A549 (cell line): ENCODE measurements around the gene HRC. TPM values are rescaled to one million over a fixed set of nuclear protein-coding genes. Genes with fewer than 3 reads are reported as not detected.

Source experiments
- ATAC-seq, 2 experiments: fragments of 200-7000 bp in 1 of 2; fragments of >200 bp in 1 of 2; cut with Nextera tagmentation in 1 of 2; cut with Tn5 transposase in 1 of 2; 3 replicates each; pipeline versions ENCODE4 v1.8.0 to v1.9.1; 2018 to 2020; ENCODE audit warnings: mild to moderate bottlenecking in 1 of 2, moderate library complexity in 1 of 2
- CTCF ChIA-PET: fragments of 300-600 bp; sonication (Branson Sonifier 250); formaldehyde crosslinking; extraction: SDS; loops from one replicate; lab custom pipeline; 2021; ENCODE audit warnings: antibody characterized with exemption, inconsistent platforms; lab: Yijun Ruan, JAX
- POLR2A ChIA-PET: fragments of 350-600 bp; formaldehyde crosslinking; extraction: SDS; loops from one replicate; lab custom pipeline; 2021; ENCODE audit warnings: antibody characterized with exemption, inconsistent platforms; lab: Yijun Ruan, JAX
- DNase-seq, 2 experiments: peaks; one replicate each; pipeline versions ENCODE4 v3.0.0 to v3.0.0-alpha.2; 2011 to 2016; ENCODE audit warnings: low read depth in 1 of 2, low spot score in 1 of 2
- FAIRE-seq: peaks from 2 replicates; lab custom pipeline; 2011; peaks lifted over from hg19 to GRCh38; lab: Jason Lieb, UNC
- H3K27ac ChIP-seq, 2 experiments: fragments of >200 bp; sonication (Bioruptor Twin); formaldehyde crosslinking; 3 replicates each; pipeline ENCODE4 v1.5.1; 2016 to 2017
- H3K4me1 ChIP-seq: fragments of >200 bp; sonication (Bioruptor Twin); formaldehyde crosslinking; 3 replicates; pipeline ENCODE4 v1.6.1; 2016
- H3K4me2 ChIP-seq: fragments of >200 bp; sonication (Bioruptor Twin); formaldehyde crosslinking; 3 replicates; pipeline ENCODE4 v1.6.1; 2016
- H3K4me3 ChIP-seq: fragments of >200 bp; sonication (Bioruptor Twin); formaldehyde crosslinking; 3 replicates; pipeline ENCODE4 v1.5.1; 2016
- H3K9me3 ChIP-seq: fragments of >200 bp; sonication (Bioruptor Twin); formaldehyde crosslinking; 3 replicates; pipeline ENCODE4 v1.6.1; 2016
- ATOH8 ChIP-seq: fragments of 250-450 bp; sonication (Bioruptor Pico); IDR thresholded peaks from 2 replicates; pipeline ENCODE4 v1.5.0; 2020; ENCODE audit warnings: low read depth, mild to moderate bottlenecking, moderate library complexity
- BHLHE40 ChIP-seq: IDR thresholded peaks from 2 replicates; pipeline ENCODE4 v1.6.1; 2012; ENCODE audit warnings: low read depth, low read length, inconsistent platforms
- CBX2 ChIP-seq: fragments of 200-600 bp; sonication (generic); IDR thresholded peaks from 2 replicates; pipeline ENCODE4 v1.6.1; 2016; ENCODE audit warnings: low read depth, mild to moderate bottlenecking, borderline replicate concordance
- CBX8 ChIP-seq: fragments of 200-600 bp; sonication (generic); IDR thresholded peaks from 2 replicates; pipeline ENCODE4 v1.6.1; 2016
- CHD4 ChIP-seq: fragments of 200-600 bp; sonication (generic); IDR thresholded peaks from 2 replicates; pipeline ENCODE4 v1.6.1; 2016; ENCODE audit warnings: antibody characterized with exemption, mild to moderate bottlenecking, borderline replicate concordance
- CTCF ChIP-seq: fragments of >200 bp; sonication (Bioruptor Twin); formaldehyde crosslinking; IDR thresholded peaks from 3 replicates; pipeline ENCODE4 v1.5.1; 2016
- EHF ChIP-seq: fragments of 250-450 bp; sonication (Bioruptor Pico); IDR thresholded peaks from 2 replicates; pipeline ENCODE4 v1.5.0; 2020; ENCODE audit warnings: mild to moderate bottlenecking
- EP300 ChIP-seq, 2 experiments: fragments of >200 bp; sonication (Bioruptor Twin); formaldehyde crosslinking; IDR thresholded peaks; 2 replicates in 1 of 2; 3 replicates in 1 of 2; pipeline ENCODE4 v1.6.1; 2016 to 2017
- FOSL2 ChIP-seq, 2 experiments: fragments of 450-650 bp in 1 of 2; fragments of >200 bp in 1 of 2; sonication (Bioruptor Twin) in 1 of 2; formaldehyde crosslinking; IDR thresholded peaks; 2 replicates each; pipeline versions ENCODE4 v1.5.0 to v1.6.1; 2016 to 2020; ENCODE audit warnings: mild to moderate bottlenecking in 1 of 2, moderate library complexity in 1 of 2
- HEYL ChIP-seq: fragments of 250-450 bp; sonication (Bioruptor Pico); IDR thresholded peaks from 2 replicates; pipeline ENCODE4 v1.8.0; 2021; ENCODE audit warnings: mild to moderate bottlenecking, moderate library complexity
- HOXB5 ChIP-seq: fragments of 250-450 bp; sonication (Bioruptor Pico); IDR thresholded peaks from 2 replicates; pipeline ENCODE4 v1.5.0; 2020; ENCODE audit warnings: mild to moderate bottlenecking, moderate library complexity
- JUN ChIP-seq, 2 experiments: fragments of >200 bp; sonication (Bioruptor Twin); formaldehyde crosslinking; IDR thresholded peaks; 2 replicates in 1 of 2; 3 replicates in 1 of 2; pipeline ENCODE4 v1.6.1; 2016 to 2017
- JUNB ChIP-seq: fragments of >200 bp; sonication (Bioruptor Twin); formaldehyde crosslinking; IDR thresholded peaks from 2 replicates; pipeline ENCODE4 v1.6.1; 2016
- KDM1A ChIP-seq: fragments of 200-600 bp; sonication (generic); IDR thresholded peaks from 2 replicates; pipeline ENCODE4 v1.6.1; 2016; ENCODE audit warnings: low read depth, mild to moderate bottlenecking
- MAZ ChIP-seq: fragments of 150-350 bp; IDR thresholded peaks from 2 replicates; pipeline ENCODE4 v1.6.1; 2014; ENCODE audit warnings: antibody characterized with exemption, low read depth, low read length, borderline replicate concordance
- POLR2A ChIP-seq: IDR thresholded peaks from 2 replicates; pipeline ENCODE4 v1.6.1; 2012; ENCODE audit warnings: mild to moderate bottlenecking, low read length
- RARB ChIP-seq: fragments of 250-450 bp; sonication (Bioruptor Pico); IDR thresholded peaks from 2 replicates; pipeline ENCODE4 v1.8.0; 2021; ENCODE audit warnings: mild to moderate bottlenecking, moderate library complexity
- RCOR1 ChIP-seq: fragments of 150-350 bp; IDR thresholded peaks from 2 replicates; pipeline ENCODE4 v1.6.1; 2014; ENCODE audit warnings: antibody characterized with exemption, low read length, low read depth
- RNF2 ChIP-seq: fragments of 200-600 bp; sonication (generic); IDR thresholded peaks from 2 replicates; pipeline ENCODE4 v1.6.1; 2016; ENCODE audit warnings: low read depth, mild to moderate bottlenecking, antibody characterized with exemption, moderate library complexity, borderline replicate concordance
- SREBF2 ChIP-seq: fragments of 450-650 bp; IDR thresholded peaks from 2 replicates; pipeline ENCODE4 v1.6.1; 2014; ENCODE audit warnings: mild to moderate bottlenecking, moderate library complexity
- ZFP36 ChIP-seq: fragments of 450-650 bp; IDR thresholded peaks from 2 replicates; pipeline ENCODE4 v1.6.1; 2014; ENCODE audit warnings: borderline replicate concordance; ENCODE audit not compliant: partially characterized antibody
- WGBS: methylation state at CpG from one replicate; pipeline ENCODE4 v1.1.6; 2017; ENCODE audit errors: missing lambda C conversion rate; 5-methylcytosine and 5-hydroxymethylcytosine counted together
- polyA plus RNA-seq, 4 experiments: library from polyadenylated mRNA; depleted of rRNA in 3 of 4; stranded (reverse); fragments of >200 nt; fragmentation: RNase III in 1 of 4; extraction: RNeasy Plus Mini Kit Qiagen cat#74134 plus additional on column Dnase treatment in 1 of 4; gene quantifications; 2 replicates in 3 of 4; 3 replicates in 1 of 4; pipeline ENCODE4 v1.2.3, GENCODE V29; 2011 to 2017
- TF ChIP-seq, protein P1 (sequence below): IDR thresholded peaks from 2 replicates; pipeline ENCODE4 v1.6.1; 2012
- TF ChIP-seq, protein P2 (sequence below): IDR thresholded peaks from 2 replicates; pipeline ENCODE4 v1.6.1; 2012
- TF ChIP-seq, protein P3 (sequence below): fragments of 450-650 bp; IDR thresholded peaks from 2 replicates; pipeline ENCODE4 v1.6.1; 2014; ENCODE audit warnings: antibody characterized with exemption
- TF ChIP-seq, protein P4 (sequence below): IDR thresholded peaks from 2 replicates; pipeline ENCODE4 v1.6.1; 2012; ENCODE audit warnings: low read depth, borderline replicate concordance

Gene HRC
- polyA plus RNA-seq, 2 of the 4 experiments (the other 2 are of a cell fraction), result 0.04 TPM

GRCh38 chr19:49142866-49143335, 12.3 kb downstream of the HRC start:
- no peaks in the 10 kb centered on the region for H3K9me3 ChIP-seq
- H3K4me2 ChIP-seq, result peak overlapping the region; percentile 78
- ATAC-seq, result peak; percentile 93 to 95
- H3K4me1 ChIP-seq, result peaks cover 15% of the 10 kb centered on the region
- peak overlapping the region; percentile 39 for H3K4me3 ChIP-seq
- ChIA-PET POLR2A (interaction anchor here (0.5 kb wide), 1 partner anchor 12 kb away, joined by 4 read pairs; no protein-coding TSS in a partner anchor), CTCF (interaction anchor here (0.6 to 15.0 kb wide), 10 partner anchors 8 to 143 kb away, joined by 3 to 298 read pairs (median 5); partner anchors contain the start of genes HRC and PPFIA3)
- DNase-seq, result peak; percentile 93 to 99
- H3K27ac ChIP-seq, result peak overlapping the region; percentile 53 to 82
- WGBS, result 8% methylated on average over 21 of the region's 21 CpGs
- peak; percentile 98 for FAIRE-seq
- TF ChIP-seq HOXB5 (CRISPR knock-in tag), result no peak
- no peak for TF ChIP-seq KDM1A
- peak; percentile 74 for TF ChIP-seq POLR2A
- TF ChIP-seq, protein P1, sequence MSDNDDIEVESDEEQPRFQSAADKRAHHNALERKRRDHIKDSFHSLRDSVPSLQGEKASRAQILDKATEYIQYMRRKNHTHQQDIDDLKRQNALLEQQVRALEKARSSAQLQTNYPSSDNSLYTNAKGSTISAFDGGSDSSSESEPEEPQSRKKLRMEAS, result peak; percentile 63
- TF ChIP-seq RARB, result no peak
- TF ChIP-seq, protein P2, sequence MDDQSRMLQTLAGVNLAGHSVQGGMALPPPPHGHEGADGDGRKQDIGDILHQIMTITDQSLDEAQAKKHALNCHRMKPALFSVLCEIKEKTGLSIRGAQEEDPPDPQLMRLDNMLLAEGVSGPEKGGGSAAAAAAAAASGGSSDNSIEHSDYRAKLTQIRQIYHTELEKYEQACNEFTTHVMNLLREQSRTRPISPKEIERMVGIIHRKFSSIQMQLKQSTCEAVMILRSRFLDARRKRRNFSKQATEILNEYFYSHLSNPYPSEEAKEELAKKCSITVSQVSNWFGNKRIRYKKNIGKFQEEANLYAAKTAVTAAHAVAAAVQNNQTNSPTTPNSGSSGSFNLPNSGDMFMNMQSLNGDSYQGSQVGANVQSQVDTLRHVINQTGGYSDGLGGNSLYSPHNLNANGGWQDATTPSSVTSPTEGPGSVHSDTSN, result no peak

GRCh38 chr19:49141352-49141751, 13.8 kb downstream of the HRC start:
- ChIA-PET POLR2A (interaction anchor here (0.9 kb wide), 1 partner anchor 13 kb away, joined by 3 read pairs; no protein-coding TSS in a partner anchor), CTCF (interaction anchor here (0.8 to 15.0 kb wide), 6 partner anchors 12 to 68 kb away, joined by 3 to 298 read pairs (median 10); partner anchors contain the start of genes LIN7B and PPFIA3)
- H3K4me1 ChIP-seq, result peaks cover 10% of the 10 kb centered on the region
- no peaks in the 10 kb centered on the region for H3K9me3 ChIP-seq
- no peak overlapping the region for H3K4me2 ChIP-seq
- no peak for TF ChIP-seq CBX8
- TF ChIP-seq MAZ, result no peak
- no peak for TF ChIP-seq CHD4
- TF ChIP-seq, protein P3, sequence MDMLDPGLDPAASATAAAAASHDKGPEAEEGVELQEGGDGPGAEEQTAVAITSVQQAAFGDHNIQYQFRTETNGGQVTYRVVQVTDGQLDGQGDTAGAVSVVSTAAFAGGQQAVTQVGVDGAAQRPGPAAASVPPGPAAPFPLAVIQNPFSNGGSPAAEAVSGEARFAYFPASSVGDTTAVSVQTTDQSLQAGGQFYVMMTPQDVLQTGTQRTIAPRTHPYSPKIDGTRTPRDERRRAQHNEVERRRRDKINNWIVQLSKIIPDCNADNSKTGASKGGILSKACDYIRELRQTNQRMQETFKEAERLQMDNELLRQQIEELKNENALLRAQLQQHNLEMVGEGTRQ, result no peak
- TF ChIP-seq BHLHE40, result no peak
- TF ChIP-seq SREBF2, result no peak
- TF ChIP-seq, protein P4, sequence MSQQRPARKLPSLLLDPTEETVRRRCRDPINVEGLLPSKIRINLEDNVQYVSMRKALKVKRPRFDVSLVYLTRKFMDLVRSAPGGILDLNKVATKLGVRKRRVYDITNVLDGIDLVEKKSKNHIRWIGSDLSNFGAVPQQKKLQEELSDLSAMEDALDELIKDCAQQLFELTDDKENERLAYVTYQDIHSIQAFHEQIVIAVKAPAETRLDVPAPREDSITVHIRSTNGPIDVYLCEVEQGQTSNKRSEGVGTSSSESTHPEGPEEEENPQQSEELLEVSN, result no peak
- TF ChIP-seq, protein P2, result no peak
- TF ChIP-seq RCOR1, result no peak
- no peak for TF ChIP-seq FOSL2 (IDR thresholded peaks at IDR 0.05)
- TF ChIP-seq FOSL2 (CRISPR knock-in tag; IDR thresholded peaks at IDR 0.05), result no peak
- TF ChIP-seq HEYL, result no peak
- ATAC-seq, result no peak
- no peak for DNase-seq
- H3K4me3 ChIP-seq, result no peak overlapping the region
- no peak for FAIRE-seq
- 77% methylated on average over 6 of the region's 6 CpGs for WGBS
- H3K27ac ChIP-seq, result no peak overlapping the region

- WGBS, result 90% methylated on average over 7 of the region's 7 CpGs
- no peaks in the 10 kb centered on the region for H3K9me3 ChIP-seq
- FAIRE-seq (no peak), ATAC-seq (no peak), DNase-seq (no peak)
- CTCF ChIA-PET, result interaction anchor here (0.8 to 15.0 kb wide), 8 partner anchors 11 to 160 kb away, joined by 3 to 298 read pairs (median 6); partner anchors contain the start of genes LIN7B and PPFIA3
- POLR2A ChIA-PET, result interaction anchor here (0.9 kb wide), 1 partner anchor 13 kb away, joined by 3 read pairs; no protein-coding TSS in a partner anchor
- H3K4me3 ChIP-seq, result no peak overlapping the region
- H3K4me2 ChIP-seq, result no peak overlapping the region
- H3K27ac ChIP-seq, result no peak overlapping the region
- peaks cover 6% of the 10 kb centered on the region for H3K4me1 ChIP-seq
- TF ChIP-seq RARB (no peak), JUNB (no peak), POLR2A (no peak), ATOH8 (CRISPR knock-in tag) (no peak), EHF (CRISPR knock-in tag) (no peak), HEYL (no peak), JUN (IDR thresholded peaks at IDR 0.05) (no peak), HOXB5 (CRISPR knock-in tag) (no peak), CTCF (no peak), RNF2 (no peak), EP300 (IDR thresholded peaks at IDR 0.05) (no peak), CBX2 (no peak), ZFP36 (no peak)
- TF ChIP-seq, protein P3, result no peak
Observed at GRCh38 chr19:49140951-49141350, 14.2 kb downstream of the HRC start.
